Tibial nerve (tissue), 3 donors: ENCODE results near the gene PTCRA.
A peak's percentile ranks its signal among the peaks of the same experiment; 100 is the strongest.

ENCODE experiments used
- CTCF ChIP-seq, 5 experiments: fragments of 200-600 bp in 3 of 5; fragments of 450-650 bp in 2 of 5; sonication (generic) in 3 of 5; IDR thresholded peaks; one replicate each; pipeline ENCODE4 v1.5.1; 2016 to 2019; ENCODE audit warnings: antibody characterized with exemption in 5 of 5, mild to moderate bottlenecking in 3 of 5, moderate library complexity in 2 of 5
- POLR2A ChIP-seq, 2 donors: fragments of 450-650 bp; IDR thresholded peaks; one replicate each; pipeline ENCODE4 v1.6.1; 2017; ENCODE audit warnings: antibody characterized with exemption in 2 of 2, mild to moderate bottlenecking in 2 of 2, moderate library complexity in 2 of 2

GRCh38 chr6:42928986-42929820 lies 13.3 kb downstream of the PTCRA start, which contains the start of gene CNPY3:
- TF ChIP-seq CTCF (IDR thresholded peaks at IDR 0.05) (peak in 3 of 5 experiments; percentile 10 to 53 (median 50)), POLR2A (IDR thresholded peaks at IDR 0.05) (peak in 1 of 2 donors; percentile 53)
